ENCODE results near the gene STK17A.
"Not testable (repeated sequence)": the region's sequence is repeated elsewhere in the genome, so short reads cannot be mapped to it uniquely, and the experiment has no call there.

The STK17A gene

DNA sequence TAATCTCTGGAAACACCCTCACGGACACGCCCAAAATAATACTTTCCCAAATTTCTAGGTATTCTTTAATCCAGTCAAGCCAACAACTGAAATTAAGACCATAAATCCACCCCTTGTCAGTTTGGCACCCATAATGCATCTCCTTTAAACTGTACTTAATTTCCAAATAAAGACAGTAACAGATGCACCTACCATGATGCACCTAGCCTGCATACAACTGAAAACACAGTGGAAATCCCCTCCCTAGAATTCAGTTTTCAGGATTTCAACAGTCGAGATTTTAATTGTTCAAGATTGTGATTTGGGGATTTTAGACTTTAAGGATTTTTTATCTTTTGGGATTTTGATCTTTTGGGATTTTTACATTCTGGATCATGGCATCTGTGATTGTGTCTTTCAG is 17.1 kb downstream of the STK17A start:
- DNase-seq (ENCODE audit: low read depth), result no peak

DNA sequence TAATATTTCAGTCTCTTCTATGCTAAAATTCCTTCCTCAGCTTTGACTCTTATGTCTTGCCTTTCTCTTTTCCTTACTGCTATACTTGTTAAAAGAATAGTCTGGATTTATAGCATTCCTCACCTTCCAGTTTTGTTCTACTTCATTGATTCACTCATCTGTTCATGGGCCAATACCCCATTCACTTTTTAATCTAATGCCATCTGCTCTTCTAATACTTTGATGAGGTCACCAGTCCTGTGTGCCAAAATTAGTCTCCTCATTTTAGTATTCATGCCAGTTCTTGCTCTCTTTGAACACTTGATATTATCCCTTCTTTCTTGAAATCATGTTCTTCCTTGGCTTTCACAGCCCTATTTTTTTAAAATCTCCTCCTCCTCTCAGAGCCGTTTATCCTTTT is 19.3 kb downstream of the STK17A start:
- no peak for DNase-seq (ENCODE audit: low read depth)

DNA sequence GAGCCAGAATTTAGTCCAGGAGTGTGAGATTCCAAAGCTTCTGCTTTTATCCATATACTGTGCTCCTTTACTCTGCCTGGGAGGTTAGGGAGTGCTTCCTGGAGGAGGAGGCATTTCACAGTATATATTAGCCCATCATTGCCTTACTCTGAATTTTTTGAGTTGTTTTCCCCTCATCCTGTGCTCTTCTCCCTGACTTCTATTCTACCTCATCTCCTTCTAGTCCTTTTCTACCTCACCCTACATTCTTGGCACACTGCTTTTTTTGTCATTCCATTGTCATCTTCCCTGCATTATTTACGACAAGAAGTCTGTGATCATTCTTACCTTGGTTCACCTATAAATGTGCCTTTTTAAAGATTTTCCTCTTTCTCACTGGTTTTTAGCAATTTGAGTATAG is 21.3 kb downstream of the STK17A start:
- DNase-seq (ENCODE audit: low read depth), result no peak

DNA sequence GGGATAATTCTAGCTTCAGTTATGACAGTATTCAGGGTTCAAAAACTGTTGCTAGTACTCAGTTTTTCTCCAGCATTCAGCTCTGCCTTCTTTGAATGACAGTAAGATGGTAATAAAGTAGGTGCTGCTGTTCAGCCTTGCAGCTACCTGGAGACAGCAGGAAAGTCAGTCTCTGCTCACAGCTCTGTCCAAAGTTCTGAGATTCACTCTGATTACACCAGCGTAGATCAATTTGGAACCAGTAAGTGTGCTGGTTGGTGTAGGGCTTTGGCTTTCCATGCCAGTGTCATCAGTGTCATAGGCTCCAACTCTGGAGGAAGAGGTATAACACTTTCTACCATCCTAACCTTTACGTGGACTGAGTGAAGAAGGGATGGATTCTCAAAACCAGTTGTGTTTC is 26.2 kb downstream of the STK17A start:
- DNase-seq (ENCODE audit: low read depth), result no peak

DNA sequence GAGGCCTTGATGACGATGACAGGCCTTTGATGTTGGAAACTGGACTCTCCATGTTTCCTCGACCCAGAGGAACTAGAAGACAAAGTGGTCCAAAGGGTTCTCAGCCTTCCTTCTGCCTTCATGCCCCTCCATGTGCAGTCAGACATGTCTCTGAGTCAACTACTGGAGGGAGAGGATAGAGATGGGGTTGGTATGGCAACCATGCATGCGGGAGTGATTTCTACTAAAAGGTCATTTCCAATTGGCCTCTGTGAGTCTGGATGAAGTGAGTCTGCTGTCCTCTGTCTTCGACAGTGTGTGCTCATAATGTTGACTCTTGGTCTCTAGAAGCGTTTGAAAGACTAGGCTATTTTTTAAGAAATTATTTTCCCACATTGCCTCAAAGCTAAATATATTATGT is 29.2 kb downstream of the STK17A start:
- DNase-seq (ENCODE audit: low read depth), result no peak

DNA sequence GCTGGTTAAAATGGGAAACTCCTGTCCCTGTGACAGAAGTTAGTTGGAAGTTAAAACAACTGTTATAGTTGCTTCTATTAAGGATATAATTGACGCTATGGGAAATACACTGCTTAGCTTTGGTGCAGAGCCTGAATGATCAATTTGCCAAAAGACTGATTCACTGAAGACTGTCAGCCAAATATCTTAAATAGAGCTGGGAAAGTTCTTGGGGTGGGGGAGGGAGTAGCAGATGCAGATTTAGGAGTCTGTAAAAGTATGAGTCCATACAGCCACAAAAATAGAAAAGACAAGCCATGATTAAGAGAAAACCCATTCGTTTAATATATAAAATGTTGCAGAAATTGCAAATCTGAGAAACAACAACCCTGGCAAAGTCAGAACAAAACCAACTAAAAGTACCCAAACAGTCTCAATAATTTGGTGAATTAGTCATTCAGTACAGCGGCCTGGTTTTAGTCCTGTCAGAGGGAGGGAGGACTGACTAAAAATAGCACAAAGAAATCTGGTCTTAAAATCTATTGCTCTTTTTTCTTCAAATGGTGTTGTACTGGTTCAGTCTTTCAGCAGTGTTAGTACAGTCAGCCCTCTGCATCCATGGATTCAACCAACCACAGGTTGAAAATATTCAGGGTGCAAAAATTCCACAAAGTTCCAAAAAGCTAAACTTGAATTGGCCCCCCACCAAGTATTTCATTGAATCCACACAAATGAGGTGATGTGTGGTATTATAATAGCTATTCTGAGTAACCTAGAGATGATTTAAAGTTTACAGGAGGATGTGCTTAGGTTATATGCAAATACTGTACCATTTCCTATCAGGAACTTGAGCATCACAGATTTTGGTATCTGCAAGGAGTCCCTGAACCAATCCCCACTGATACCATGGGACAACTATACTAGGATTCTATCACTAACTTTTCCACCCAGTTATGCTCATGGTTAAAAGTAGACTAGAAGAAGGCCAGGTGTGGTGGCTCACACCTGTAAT is 30.0 kb downstream of the STK17A start:
- peak; percentile 46 for DNase-seq (ENCODE audit: low read depth)

DNA sequence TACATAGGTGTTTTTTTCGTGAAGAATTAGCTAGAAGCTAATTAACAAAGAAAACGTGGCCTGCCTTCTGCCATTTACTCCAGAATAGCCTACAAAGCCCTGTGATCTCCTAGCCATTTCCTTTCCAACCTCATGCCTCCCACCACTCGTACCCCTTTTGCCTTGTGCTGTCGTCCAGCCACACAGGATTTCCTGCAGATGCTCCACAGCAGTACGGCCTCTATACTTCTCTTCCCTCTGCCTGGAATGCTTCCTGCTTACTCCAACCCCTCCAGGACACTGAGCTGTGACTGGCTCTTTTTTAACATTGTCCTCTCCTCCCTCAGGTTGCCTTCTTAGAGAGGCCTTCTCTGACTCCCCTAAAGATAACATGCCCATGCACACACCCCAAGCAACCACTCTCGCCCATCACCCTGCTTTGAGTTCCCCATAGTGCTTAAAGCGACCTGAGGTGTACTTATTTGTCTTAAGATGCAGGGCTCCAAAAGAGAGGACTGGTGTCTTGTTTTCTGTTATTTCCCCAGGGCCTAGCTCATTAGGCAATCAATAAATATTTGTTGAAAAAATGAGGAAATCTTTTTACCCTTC is 32.7 kb downstream of the STK17A start:
- no peak for DNase-seq (ENCODE audit: low read depth)

DNA sequence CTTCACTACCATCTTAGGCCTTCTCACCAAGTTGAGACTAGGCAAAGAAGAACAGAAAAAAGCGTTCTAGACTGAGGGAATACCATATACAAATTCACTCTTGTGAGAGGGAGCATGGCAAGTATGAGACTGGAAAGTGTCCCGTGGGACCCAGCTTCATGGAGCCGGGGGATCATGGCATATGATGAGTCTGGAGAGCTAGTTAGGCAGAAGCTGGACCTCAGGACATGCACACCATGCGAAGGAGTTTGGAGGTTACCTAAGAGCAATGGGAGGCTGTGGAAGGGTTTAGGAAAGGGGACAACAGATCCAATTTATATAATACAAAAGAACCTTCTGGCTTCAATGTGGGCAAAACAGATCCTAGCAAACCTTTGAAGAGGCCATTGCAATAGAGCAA is 34.1 kb downstream of the STK17A start:
- no peak for DNase-seq (ENCODE audit: low read depth)

DNA sequence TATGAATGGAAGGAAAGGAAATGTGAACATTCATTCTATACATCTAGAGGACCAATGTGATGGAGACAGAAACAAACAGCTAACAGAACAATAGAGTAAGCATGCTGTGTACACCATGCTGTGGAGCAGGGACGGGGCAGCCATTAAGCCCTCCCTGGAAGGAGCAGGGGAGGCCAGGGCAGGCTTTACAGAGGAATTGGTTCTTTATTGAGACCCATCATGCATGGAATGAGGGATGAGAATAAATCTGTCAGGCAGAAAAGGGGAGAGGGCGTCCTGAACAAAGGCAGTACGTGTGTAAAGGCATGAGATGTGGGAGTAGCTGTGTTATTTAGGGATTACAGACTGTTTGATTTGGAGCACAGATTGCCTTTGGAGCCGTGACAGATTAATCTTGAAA is 35.2 kb downstream of the STK17A start:
- DNase-seq (ENCODE audit: low read depth), result no peak

DNA sequence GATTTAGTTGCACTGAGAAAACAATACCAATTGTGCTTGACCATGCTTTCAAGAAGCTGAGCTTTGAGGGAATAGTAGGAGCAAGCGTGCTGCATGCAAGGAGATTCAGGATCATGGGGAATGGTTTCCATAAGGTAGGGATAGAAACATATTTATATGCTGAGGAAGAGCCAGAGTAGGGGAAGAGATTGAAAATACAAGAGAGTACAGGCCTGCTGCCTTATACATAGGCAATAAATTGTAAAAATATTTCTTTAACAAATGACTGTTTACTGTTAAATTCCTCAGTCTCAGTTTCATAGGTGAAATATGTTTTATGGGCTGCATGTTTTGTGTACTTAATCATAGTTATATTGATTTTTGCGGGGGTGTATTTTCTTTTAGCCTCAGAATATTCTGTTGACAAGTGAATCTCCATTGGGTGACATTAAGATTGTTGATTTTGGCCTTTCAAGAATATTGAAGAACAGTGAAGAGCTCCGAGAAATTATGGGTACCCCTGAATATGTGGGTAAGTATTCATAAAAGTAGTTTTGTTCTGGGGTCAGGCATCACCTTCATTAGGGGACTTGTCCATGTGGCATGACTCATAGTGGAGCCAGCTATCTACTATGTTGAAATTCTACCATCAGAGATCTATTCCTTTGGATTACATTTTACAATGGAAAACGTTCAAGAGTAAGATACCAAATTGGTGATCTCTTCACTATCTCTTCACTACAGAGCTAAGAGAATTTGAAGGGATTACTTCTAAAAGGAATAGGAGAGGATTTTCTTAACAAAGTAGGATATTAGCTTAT is 36.5 kb downstream of the STK17A start:
- peak; percentile 45 for DNase-seq (ENCODE audit: low read depth)

DNA sequence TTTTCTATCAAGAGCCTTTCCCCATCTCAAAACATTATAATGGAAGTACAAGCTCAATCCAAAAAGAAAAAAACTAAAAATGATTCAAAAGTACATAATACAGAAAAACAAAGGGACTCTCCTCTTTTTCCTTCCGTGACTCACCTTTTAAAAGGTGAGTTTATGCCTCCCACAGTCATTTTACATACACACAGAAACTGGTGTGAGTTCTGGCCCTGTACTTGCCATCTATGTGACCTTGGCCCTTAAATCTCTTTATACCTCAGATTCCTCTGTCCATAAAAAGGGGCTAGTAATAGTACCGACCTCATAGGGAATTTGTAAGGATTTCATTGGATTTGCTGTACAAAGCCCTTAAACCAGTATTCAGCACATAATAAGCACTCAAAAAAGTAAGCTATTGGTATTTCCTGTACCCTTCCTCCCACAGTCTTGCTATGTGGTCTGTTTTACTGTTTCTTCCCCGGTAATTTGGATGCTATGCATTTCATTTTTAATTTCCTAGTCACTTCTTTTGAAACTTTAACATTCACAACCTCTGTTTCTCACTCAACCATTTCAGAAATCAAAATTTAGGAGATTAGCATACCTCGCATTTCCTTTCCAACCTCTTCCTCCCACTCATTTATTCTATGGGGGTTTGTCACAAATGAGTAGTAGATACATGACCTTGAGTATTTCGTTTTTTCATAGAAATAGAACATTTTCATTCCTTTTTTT is 39.0 kb downstream of the STK17A start:
- no peak for DNase-seq (ENCODE audit: low read depth)

DNA sequence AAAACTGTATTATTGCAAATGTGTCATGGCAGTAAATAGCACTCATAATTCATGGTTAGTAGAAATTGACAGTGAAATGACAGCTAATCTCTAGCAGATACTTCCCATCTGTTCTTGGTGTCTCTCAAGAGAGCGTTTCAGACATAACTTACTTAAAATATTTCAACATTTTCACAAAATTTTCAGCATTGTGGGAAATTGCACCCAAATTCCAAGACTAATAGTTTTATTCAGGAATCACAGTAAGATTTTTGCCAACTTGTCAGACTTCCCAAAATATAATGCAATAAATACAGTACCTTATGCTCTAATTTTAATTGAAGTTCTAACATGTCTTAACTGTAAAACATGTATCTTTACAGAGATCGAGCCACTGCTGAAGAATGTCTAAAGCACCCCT is 41.2 kb downstream of the STK17A start:
- no peak for DNase-seq (ENCODE audit: low read depth)

DNA sequence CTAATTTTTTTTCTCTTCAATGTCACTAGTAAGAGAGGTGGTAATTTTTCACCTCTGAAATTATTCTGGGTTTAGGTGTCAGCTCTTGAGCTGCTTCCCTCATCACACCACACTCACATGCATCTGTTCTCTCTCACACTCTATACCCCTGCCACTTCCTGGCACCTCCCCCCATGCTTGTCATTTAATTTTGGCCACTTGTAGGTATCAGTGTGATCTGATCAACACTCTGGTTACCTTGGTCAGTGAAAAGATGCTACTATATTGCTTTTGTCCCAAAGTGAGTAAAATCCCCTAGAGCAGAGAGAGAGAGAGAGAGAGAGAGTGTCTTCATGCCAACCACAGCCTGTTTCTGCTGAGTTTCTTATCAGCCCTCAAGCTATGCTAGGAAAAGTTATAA is 42.5 kb downstream of the STK17A start:
- DNase-seq (ENCODE audit: low read depth), result no peak

DNA sequence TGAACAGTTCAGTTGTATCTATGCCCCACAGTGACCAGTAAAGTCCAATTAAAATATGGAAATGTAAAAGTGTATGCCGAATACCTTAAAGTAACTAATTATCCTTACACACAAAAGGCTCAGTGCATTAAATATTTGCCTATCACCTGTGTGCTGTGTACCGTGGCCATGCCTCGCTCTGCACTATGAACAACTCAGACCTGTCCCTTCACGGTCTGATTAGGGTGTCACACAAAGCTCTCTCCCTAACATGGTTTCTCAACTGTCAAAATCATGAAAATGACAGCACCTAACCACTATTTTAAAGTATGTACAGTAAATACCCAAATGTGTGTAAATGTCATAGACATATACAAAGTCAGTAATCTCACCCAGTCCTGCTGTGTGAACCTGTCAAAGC is 43.1 kb downstream of the STK17A start:
- DNase-seq (ENCODE audit: low read depth), result no peak

DNA sequence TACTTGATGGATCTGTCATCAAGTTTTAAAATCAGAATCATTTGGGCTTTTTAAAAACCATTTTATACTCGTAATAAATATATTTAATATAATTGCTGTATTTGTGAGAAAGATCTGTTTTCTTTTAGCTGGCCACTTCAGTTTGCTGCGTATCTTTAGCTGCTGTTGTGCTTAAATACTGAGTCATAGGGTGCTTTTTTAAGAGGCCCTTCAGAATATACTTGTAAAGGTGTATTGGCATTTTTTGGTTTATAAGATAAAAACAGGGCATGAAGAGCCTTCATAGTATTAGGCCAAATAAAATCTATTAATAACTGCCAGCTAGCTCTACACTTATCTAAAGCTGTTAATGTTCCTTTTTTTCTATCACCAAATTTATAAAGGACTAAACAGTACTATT is 43.8 kb downstream of the STK17A start:
- no peak for DNase-seq (ENCODE audit: low read depth)

DNA sequence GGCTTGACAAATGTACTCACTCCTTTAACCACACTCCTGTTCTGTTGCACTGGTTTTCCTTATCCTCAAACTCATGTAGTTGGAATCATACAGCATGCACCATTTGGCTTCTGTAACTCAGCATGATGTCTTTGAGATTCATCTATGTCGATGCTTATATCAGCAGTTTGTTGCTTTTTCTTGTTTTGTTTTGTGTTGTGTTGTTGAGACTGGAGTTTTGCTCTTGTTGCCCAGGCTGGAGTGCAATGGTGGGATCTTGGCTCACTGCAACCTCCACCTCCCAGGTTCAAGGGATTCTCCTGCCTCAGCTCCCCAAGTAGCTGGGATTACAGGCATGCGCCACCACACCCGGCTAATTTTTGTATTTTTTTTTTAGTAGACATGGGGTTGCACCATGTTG is 44.9 kb downstream of the STK17A start:
- DNase-seq (ENCODE audit: low read depth), result not testable (repeated sequence)

DNA sequence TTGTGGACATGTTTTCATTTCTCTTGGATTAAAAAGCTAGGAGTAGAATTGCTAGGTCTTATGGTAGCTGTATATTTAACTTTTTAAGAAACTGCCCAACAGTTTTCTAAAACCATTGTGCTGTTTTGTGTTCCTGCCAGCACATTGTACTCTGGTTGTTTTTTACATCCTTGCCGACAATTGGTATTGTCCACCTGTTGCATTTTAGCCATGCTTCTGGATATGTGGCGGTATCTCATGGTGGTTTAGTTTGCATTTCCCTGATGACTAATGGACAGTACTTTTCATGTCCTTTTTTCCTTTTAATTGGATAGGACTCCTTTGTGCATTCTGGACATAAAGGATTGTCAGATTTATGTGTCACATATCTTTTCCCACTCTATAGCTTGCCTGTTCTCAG is 45.5 kb downstream of the STK17A start:
- DNase-seq (ENCODE audit: low read depth), result no peak

DNA sequence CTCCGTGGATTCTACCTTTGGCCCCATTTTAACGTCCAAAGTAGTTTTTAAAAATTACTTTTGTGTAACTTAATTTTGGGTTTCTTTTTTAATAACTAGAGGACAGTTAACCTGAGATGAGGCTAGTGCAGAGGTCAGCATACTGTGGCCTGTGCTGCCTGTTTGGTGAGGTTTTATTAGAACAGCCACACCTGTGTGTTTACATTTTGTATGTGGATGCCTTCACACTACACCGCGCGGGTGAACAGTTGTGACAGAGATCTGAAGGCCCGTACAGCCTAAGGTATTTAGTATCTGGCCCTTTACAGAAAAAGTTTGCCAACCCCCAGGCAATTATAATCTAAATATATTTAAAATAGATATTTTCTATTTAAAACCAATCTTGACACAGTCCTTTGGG is 46.9 kb downstream of the STK17A start:
- no peak for DNase-seq (ENCODE audit: low read depth)

DNA sequence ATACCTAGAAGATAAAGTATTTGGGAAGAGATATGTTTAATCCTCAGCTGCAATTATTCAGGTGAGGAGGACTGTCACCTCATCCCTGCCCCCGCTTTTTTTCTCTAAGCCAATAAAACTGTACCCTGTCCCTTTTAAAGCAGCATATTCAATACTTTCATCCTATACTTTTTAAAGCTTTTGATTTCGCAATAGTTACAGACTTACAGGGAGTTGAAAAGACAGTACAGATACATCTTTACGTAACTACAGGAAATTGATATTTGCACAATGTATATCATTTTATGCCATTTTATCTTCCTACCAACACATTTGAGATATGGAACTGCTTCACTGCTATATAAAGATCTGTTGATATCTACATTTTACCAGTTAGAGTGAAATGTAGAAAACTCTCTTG is 47.6 kb downstream of the STK17A start:
- no peak for DNase-seq (ENCODE audit: low read depth)

DNA sequence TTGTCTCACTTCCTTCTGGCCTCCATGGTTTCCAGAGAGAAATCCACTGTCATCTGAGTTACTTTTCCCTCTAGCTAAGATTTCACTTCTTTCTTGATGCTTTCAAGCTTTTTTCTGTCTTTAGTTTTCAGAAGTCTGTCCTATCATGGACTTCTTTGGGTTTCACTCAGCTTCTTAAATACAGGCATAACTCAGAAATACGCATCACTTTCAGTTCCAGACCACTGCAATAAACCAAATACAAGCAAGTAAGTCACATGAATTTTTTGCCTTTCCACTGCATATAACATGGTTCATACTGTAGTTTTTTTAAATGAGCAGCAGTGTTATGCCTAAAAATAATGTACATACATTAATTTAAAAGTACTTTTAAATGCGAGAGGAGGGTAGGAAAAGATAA is 48.7 kb downstream of the STK17A start:
- no peak for DNase-seq (ENCODE audit: low read depth)

DNA sequence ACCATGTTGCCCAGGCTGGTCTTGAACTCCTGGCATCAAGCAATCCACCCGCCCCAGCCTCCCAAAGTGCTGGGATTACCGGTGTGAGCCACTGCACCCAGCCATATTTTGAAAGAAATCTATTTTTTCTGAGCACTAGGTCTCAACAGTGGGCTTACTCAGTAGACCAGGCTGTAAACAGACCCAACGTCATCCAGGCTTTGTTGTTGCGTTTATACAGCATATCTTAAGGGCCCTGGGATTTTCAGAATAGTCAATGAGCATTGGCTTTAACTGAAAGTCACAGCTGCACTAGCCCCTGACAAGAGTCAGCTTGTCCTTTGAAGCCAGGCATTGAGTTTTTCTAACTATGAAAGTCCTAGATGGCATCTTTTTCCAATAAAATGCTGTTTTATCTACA is 49.8 kb downstream of the STK17A start:
- no peak for DNase-seq (ENCODE audit: low read depth)

DNA sequence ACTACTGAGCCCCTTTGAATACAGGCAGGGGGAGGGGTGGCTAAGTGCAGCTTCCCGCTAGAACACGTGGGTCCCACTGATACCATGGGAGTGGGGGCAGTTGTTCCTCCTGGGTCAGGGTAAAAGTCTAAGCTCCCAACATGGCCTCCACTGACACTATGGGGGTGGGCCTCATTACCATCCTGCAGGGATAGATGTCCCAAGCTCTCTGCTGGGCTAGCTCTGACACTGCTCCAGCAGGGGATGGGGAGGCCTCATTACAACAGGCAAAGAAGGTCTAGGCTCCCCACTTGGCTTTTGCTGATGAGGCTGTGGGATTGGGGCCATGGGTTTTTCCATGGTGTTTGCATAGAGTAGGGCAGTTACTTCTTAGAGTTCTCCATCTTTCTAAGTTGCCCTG is 51.5 kb downstream of the STK17A start:
- no peak for DNase-seq (ENCODE audit: low read depth)
